ENCODE results near the gene DOCK2.

- TF ChIP-seq, protein P1, sequence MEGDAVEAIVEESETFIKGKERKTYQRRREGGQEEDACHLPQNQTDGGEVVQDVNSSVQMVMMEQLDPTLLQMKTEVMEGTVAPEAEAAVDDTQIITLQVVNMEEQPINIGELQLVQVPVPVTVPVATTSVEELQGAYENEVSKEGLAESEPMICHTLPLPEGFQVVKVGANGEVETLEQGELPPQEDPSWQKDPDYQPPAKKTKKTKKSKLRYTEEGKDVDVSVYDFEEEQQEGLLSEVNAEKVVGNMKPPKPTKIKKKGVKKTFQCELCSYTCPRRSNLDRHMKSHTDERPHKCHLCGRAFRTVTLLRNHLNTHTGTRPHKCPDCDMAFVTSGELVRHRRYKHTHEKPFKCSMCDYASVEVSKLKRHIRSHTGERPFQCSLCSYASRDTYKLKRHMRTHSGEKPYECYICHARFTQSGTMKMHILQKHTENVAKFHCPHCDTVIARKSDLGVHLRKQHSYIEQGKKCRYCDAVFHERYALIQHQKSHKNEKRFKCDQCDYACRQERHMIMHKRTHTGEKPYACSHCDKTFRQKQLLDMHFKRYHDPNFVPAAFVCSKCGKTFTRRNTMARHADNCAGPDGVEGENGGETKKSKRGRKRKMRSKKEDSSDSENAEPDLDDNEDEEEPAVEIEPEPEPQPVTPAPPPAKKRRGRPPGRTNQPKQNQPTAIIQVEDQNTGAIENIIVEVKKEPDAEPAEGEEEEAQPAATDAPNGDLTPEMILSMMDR (IDR thresholded peaks at IDR 0.05): no peak
- no peak for TF ChIP-seq EZH2phosphoT487 (IDR thresholded peaks at IDR 0.05)
Measured at GRCh38 chr5:170000155-170000554, 363.1 kb downstream of the DOCK2 start.

Measured in neural progenitor cell (in vitro differentiated cells).